Measurements from ENCODE around the gene SERPINA5. TPM values are rescaled to one million over a fixed set of nuclear protein-coding genes. Genes with fewer than 3 reads are reported as not detected.

The SERPINA5 gene
- total and polyA plus RNA-seq, 2 of the 13 experiments (the other 11 are each of a cell fraction or from before 2014, with no cell fraction given) = 449 to 498 TPM

GRCh38 chr14:94581127-94581999, at the start of gene SERPINA5 (continued):
- TF ChIP-seq FUBP1 (CRISPR knock-in tag; IDR thresholded peaks at IDR 0.05; ENCODE audit: borderline replicate concordance) (no peak), ZNF724P (CRISPR knock-in tag; IDR thresholded peaks at IDR 0.05; ENCODE audit: borderline replicate concordance) (no peak), ATF5 (CRISPR knock-in tag; IDR thresholded peaks at IDR 0.05; ENCODE audit: low read depth) (no peak), E2F2 (CRISPR knock-in tag; IDR thresholded peaks at IDR 0.05; ENCODE audit: borderline replicate concordance) (no peak), MAF1 (CRISPR knock-in tag; IDR thresholded peaks at IDR 0.05; ENCODE audit: borderline replicate concordance) (no peak), CBX2 (IDR thresholded peaks at IDR 0.05; ENCODE audit: low read depth, low read length) (no peak), CBX2 (CRISPR knock-in tag; IDR thresholded peaks at IDR 0.05; ENCODE audit: low read depth) (no peak), MTA1 (CRISPR knock-in tag; IDR thresholded peaks at IDR 0.05; ENCODE audit: borderline replicate concordance) (no peak), MXI1 (IDR thresholded peaks at IDR 0.05; ENCODE audit: borderline replicate concordance, low read depth, low read length) (peak; percentile 47; the same call in 1 of the 3 replicates), MYNN (CRISPR knock-in tag; IDR thresholded peaks at IDR 0.05; ENCODE audit: low read depth) (no peak), DNMT1 (CRISPR knock-in tag; IDR thresholded peaks at IDR 0.05) (no peak), ZFP91 (CRISPR knock-in tag; IDR thresholded peaks at IDR 0.05; ENCODE audit: borderline replicate concordance) (peak; percentile 57; the same call in 1 of the 2 replicates), ZNF143 (CRISPR knock-in tag; IDR thresholded peaks at IDR 0.05) (peak; percentile 66), MBNL3 (CRISPR knock-in tag; conservative IDR thresholded peaks at IDR 0.05) (no peak), CC2D1A (CRISPR knock-in tag; IDR thresholded peaks at IDR 0.05) (no peak), MEF2D (CRISPR knock-in tag; IDR thresholded peaks at IDR 0.05) (0 out of 2 replicates have a peak, but pooled peaks have one; percentile 16), MED8 (CRISPR knock-in tag; IDR thresholded peaks at IDR 0.05; ENCODE audit: insufficient replicate concordance) (peak; percentile 65), IKZF1 (IDR thresholded peaks at IDR 0.05) (no peak)
- TF ChIP-seq, protein P1, sequence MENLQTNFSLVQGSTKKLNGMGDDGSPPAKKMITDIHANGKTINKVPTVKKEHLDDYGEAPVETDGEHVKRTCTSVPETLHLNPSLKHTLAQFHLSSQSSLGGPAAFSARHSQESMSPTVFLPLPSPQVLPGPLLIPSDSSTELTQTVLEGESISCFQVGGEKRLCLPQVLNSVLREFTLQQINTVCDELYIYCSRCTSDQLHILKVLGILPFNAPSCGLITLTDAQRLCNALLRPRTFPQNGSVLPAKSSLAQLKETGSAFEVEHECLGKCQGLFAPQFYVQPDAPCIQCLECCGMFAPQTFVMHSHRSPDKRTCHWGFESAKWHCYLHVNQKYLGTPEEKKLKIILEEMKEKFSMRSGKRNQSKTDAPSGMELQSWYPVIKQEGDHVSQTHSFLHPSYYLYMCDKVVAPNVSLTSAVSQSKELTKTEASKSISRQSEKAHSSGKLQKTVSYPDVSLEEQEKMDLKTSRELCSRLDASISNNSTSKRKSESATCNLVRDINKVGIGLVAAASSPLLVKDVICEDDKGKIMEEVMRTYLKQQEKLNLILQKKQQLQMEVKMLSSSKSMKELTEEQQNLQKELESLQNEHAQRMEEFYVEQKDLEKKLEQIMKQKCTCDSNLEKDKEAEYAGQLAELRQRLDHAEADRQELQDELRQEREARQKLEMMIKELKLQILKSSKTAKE (CRISPR knock-in tag; IDR thresholded peaks at IDR 0.05; ENCODE audit: borderline replicate concordance) = peak; percentile 47; the same call in 1 of the 2 replicates
- TF ChIP-seq, protein P2, sequence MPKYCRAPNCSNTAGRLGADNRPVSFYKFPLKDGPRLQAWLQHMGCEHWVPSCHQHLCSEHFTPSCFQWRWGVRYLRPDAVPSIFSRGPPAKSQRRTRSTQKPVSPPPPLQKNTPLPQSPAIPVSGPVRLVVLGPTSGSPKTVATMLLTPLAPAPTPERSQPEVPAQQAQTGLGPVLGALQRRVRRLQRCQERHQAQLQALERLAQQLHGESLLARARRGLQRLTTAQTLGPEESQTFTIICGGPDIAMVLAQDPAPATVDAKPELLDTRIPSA (CRISPR knock-in tag; IDR thresholded peaks at IDR 0.05; ENCODE audit: borderline replicate concordance) = no peak
